Measurements from ENCODE around the gene SYT11.

DNA sequence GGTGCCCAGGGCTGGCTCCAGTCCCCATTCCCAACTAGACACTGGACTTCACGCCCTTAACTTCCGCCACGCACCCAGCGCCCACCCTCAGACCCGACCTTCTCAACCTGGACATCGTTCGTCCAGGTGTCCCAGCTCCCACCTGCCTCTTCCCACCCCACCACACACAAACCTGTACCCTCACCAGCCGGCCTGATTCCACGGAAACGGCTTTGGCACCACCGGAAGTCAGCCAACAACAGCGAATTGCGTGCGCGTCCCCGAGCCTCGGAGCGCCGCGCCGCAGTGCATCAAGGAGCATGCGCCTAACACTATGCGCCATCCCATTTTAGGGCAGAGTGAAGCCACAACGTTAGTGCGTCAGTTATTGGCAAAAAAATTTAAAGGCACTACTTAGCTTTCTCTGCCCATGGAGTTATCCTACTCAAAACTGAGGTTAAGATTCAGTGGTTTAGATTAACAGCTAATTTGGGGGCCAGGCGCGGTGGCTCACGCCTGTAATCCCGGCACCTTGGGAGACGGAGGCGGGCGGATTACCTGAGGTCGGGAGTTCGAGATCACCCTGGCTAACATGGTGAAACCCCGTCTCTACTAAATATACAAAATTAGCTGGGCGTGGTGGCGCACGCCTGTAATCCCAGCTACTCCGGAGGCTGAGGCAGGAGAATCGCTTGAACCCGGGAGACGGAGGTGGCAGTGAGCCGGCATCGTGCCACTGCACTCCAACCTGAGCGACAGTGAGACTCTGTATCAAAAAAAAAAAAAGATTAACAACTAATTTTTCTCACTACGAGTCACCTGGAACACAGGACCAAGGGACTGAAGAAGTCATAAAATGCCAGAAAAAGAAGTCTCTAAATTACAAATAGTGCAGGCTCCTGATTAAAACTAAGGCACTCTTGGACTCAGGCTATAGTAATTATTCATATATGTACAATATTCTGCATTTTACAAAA is 2.1 kb upstream of the SYT11 start, which contains the start of gene GON4L:
- TF ChIP-seq, protein P1, sequence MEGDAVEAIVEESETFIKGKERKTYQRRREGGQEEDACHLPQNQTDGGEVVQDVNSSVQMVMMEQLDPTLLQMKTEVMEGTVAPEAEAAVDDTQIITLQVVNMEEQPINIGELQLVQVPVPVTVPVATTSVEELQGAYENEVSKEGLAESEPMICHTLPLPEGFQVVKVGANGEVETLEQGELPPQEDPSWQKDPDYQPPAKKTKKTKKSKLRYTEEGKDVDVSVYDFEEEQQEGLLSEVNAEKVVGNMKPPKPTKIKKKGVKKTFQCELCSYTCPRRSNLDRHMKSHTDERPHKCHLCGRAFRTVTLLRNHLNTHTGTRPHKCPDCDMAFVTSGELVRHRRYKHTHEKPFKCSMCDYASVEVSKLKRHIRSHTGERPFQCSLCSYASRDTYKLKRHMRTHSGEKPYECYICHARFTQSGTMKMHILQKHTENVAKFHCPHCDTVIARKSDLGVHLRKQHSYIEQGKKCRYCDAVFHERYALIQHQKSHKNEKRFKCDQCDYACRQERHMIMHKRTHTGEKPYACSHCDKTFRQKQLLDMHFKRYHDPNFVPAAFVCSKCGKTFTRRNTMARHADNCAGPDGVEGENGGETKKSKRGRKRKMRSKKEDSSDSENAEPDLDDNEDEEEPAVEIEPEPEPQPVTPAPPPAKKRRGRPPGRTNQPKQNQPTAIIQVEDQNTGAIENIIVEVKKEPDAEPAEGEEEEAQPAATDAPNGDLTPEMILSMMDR (IDR thresholded peaks at IDR 0.05): no peak
- TF ChIP-seq ZFX (IDR thresholded peaks at IDR 0.05; ENCODE audit: borderline replicate concordance): no peak

Data from 22Rv1 (cell line).